IMR-90 (cell line): Measurements from ENCODE around the gene PAX8. TPM values are rescaled to one million over a fixed set of nuclear protein-coding genes. Genes with fewer than 3 reads are reported as not detected.

ENCODE experiments used
- ATAC-seq: fragments of 200-7000 bp; cut with Tn5 transposase; 2 replicates; pipeline ENCODE4 v1.9.1; 2020; ENCODE audit warnings: low read depth, mild to moderate bottlenecking, moderate library complexity
- BruUV-seq: library from RNA; stranded (reverse); fragments of 400-500 nt; replicated peaks from 2 replicates; lab custom pipeline; 2021; lab: Mats Ljungman, UMichigan
- CTCF ChIA-PET: fragments of 300-600 bp; formaldehyde crosslinking; extraction: SDS; loops from one replicate; lab custom pipeline; 2021; ENCODE audit warnings: antibody characterized with exemption; lab: Yijun Ruan, JAX
- POLR2A ChIA-PET: fragments of 300-600 bp; sonication (Branson Sonifier 250); formaldehyde crosslinking; loops from one replicate; lab custom pipeline; 2022; ENCODE audit warnings: antibody characterized with exemption; ENCODE audit not compliant: unreplicated experiment; lab: Charles Lee
- DNase-seq: peaks from one replicate; pipeline ENCODE4 v3.0.0; 2013
- H2AFZ ChIP-seq: replicated peaks from 2 replicates; pipeline ENCODE3; 2013; ENCODE audit warnings: low read length, mild to moderate bottlenecking; ENCODE audit not compliant: poor library complexity
- H2AK5ac ChIP-seq: 2 replicates; pipeline ENCODE4 v1.6.1; 2013; ENCODE audit warnings: low read depth, low read length, inconsistent platforms
- H2AK9ac ChIP-seq: replicated peaks from 2 replicates; pipeline ENCODE3; 2013; ENCODE audit warnings: mild to moderate bottlenecking, low read depth, low read length, moderate library complexity; ENCODE audit not compliant: poor library complexity
- H2BK120ac ChIP-seq: 2 replicates; pipeline ENCODE4 v1.6.1; 2013; ENCODE audit warnings: low read depth, low read length, inconsistent platforms
- H2BK15ac ChIP-seq: 3 replicates; pipeline ENCODE4 v1.6.1; 2013; ENCODE audit warnings: low read depth, low read length, inconsistent platforms
- H2BK20ac ChIP-seq: 2 replicates; pipeline ENCODE4 v1.6.1; 2013; ENCODE audit warnings: low read depth, mild to moderate bottlenecking, inconsistent platforms, low read length, moderate library complexity
- H2BK5ac ChIP-seq: 2 replicates; pipeline ENCODE4 v1.6.1; 2013; ENCODE audit warnings: mild to moderate bottlenecking, low read depth, low read length, inconsistent platforms; ENCODE audit not compliant: poor library complexity, severe bottlenecking
- H3K14ac ChIP-seq: replicated peaks from 2 replicates; pipeline ENCODE4 v1.6.1; 2013; ENCODE audit warnings: low read depth, low read length, inconsistent platforms
- H3K18ac ChIP-seq: 2 replicates; pipeline ENCODE4 v1.6.1; 2013; ENCODE audit warnings: low read depth, low read length, control low read depth
- H3K23ac ChIP-seq: 2 replicates; pipeline ENCODE4 v1.6.1; 2013; ENCODE audit warnings: low read depth, low read length, inconsistent platforms
- H3K27ac ChIP-seq: 2 replicates; pipeline ENCODE4 v1.5.1; 2013; ENCODE audit warnings: mild to moderate bottlenecking, control low read depth, low read length; ENCODE audit not compliant: insufficient read depth
- H3K27me3 ChIP-seq: 2 replicates; pipeline ENCODE4 v1.6.1; 2013; ENCODE audit warnings: low read length; ENCODE audit not compliant: control insufficient read depth, insufficient read depth
- H3K36me3 ChIP-seq: 2 replicates; pipeline ENCODE4 v1.6.1; 2013; ENCODE audit warnings: low read length, mixed read lengths; ENCODE audit not compliant: control insufficient read depth, insufficient read depth
- H3K4ac ChIP-seq: 2 replicates; pipeline ENCODE4 v1.6.1; 2013; ENCODE audit warnings: low read depth, low read length, inconsistent platforms
- H3K4me1 ChIP-seq: 2 replicates; pipeline ENCODE4 v1.6.1; 2013; ENCODE audit warnings: low read length, mixed read lengths; ENCODE audit not compliant: control insufficient read depth, insufficient read depth
- H3K4me2 ChIP-seq: 2 replicates; pipeline ENCODE4 v1.6.1; 2013; ENCODE audit warnings: low read depth, mild to moderate bottlenecking, control low read depth, low read length, moderate library complexity
- H3K4me3 ChIP-seq: 2 replicates; pipeline ENCODE4 v1.5.1; 2013; ENCODE audit warnings: low read depth, mild to moderate bottlenecking, control low read depth, low read length, moderate library complexity; ENCODE audit not compliant: insufficient read depth
- H3K56ac ChIP-seq: 2 replicates; pipeline ENCODE4 v1.6.1; 2013; ENCODE audit warnings: low read length, inconsistent platforms; ENCODE audit not compliant: insufficient read depth; ENCODE audit errors: extremely low read depth
- H3K79me1 ChIP-seq, 2 experiments: 2 replicates each; pipeline ENCODE4 v1.6.1; 2013; ENCODE audit warnings: low read length in 2 of 2, inconsistent platforms in 1 of 2, low read depth in 1 of 2
- H3K9ac ChIP-seq: 2 replicates; pipeline ENCODE4 v1.6.1; 2013; ENCODE audit warnings: low read depth, low read length, control low read depth
- H3K9me1 ChIP-seq: 2 replicates; pipeline ENCODE4 v1.6.1; 2013; ENCODE audit warnings: low read length, inconsistent platforms; ENCODE audit not compliant: insufficient read depth
- H3K9me3 ChIP-seq: 2 replicates; pipeline ENCODE4 v1.6.1; 2013; ENCODE audit warnings: low read length; ENCODE audit not compliant: control insufficient read depth, insufficient read depth
- H4K20me1 ChIP-seq: 2 replicates; pipeline ENCODE4 v1.6.1; 2013; ENCODE audit warnings: low read length, inconsistent platforms; ENCODE audit not compliant: insufficient read depth
- H4K5ac ChIP-seq: 2 replicates; pipeline ENCODE4 v1.6.1; 2013; ENCODE audit warnings: mild to moderate bottlenecking, low read depth, low read length, control low read depth
- H4K8ac ChIP-seq, 2 experiments: 2 replicates each; pipeline ENCODE4 v1.6.1; 2013; ENCODE audit warnings: low read depth in 2 of 2, low read length in 2 of 2, control low read depth in 1 of 2, inconsistent platforms in 1 of 2
- H4K91ac ChIP-seq: 2 replicates; pipeline ENCODE4 v1.6.1; 2013; ENCODE audit warnings: low read depth, low read length, inconsistent platforms; ENCODE audit not compliant: insufficient read depth
- BHLHE40 ChIP-seq: fragments of 150-350 bp; IDR thresholded peaks from 2 replicates; pipeline ENCODE4 v1.6.1; 2016; ENCODE audit warnings: mild to moderate bottlenecking, low read depth, low read length
- CEBPB ChIP-seq: IDR thresholded peaks from 2 replicates; pipeline ENCODE4 v1.6.1; 2012; ENCODE audit warnings: low read depth, low read length, improper control_type of control experiment
- MAFK ChIP-seq: IDR thresholded peaks from 2 replicates; pipeline ENCODE4 v1.6.1; 2012; ENCODE audit warnings: low read depth, low read length, improper control_type of control experiment
- NFE2L2 ChIP-seq: fragments of 150-350 bp; IDR thresholded peaks from 2 replicates; pipeline ENCODE4 v1.6.1; 2016; ENCODE audit warnings: low read depth, mild to moderate bottlenecking, low read length
- WGBS, 2 experiments: methylation state at CpG; one replicate each; pipeline versions ENCODE4 v1.1.5 to v1.1.7; 2013; ENCODE audit warnings: missing lambda C conversion rate in 2 of 2; ENCODE audit not compliant: insufficient read length in 1 of 2; ENCODE audit errors: extremely low coverage in 2 of 2; 5-methylcytosine and 5-hydroxymethylcytosine counted together
- dilution Hi-C: fragments of 300-500 bp; cut with HindIII; formaldehyde crosslinking; loops from one replicate; pipeline ENCODE4 v1.14.3; 2018; ENCODE audit warnings: low sequenced_read_pairs; ENCODE audit not compliant: unreplicated experiment
- in situ Hi-C: fragments of 300-500 bp; cut with MboI; formaldehyde crosslinking; loops from 3 replicates; pipeline ENCODE4 v1.14.3; 2019; ENCODE audit warnings: low sequenced_read_pairs, inconsistent platforms, mixed read lengths
- intact Hi-C: fragments of 100-400 bp; cut with micrococcal nuclease; formaldehyde crosslinking; loops from 2 replicates; pipeline ENCODE4 v1.10.0; 2022
- polyA plus RNA-seq, 3 experiments: library from polyadenylated mRNA; depleted of rRNA; stranded (reverse); fragments of >200 nt; gene quantifications; 2 replicates each; pipeline ENCODE4 v1.2.3, GENCODE V29; 2012; ENCODE audit warnings: low replicate concordance in 1 of 3
- total RNA-seq: library from RNA; depleted of rRNA; stranded (reverse); fragments of >200 nt; gene quantifications from 2 replicates; pipeline ENCODE4 v1.2.3, GENCODE V29; 2012
- TF ChIP-seq, protein P1 (sequence below): fragments of 150-350 bp; IDR thresholded peaks from 2 replicates; pipeline ENCODE4 v1.6.1; 2016; ENCODE audit warnings: low read depth, mild to moderate bottlenecking, low read length, moderate library complexity, borderline replicate concordance

Gene PAX8
- total and polyA plus RNA-seq, 2 of the 4 experiments (the other 2 are of a cell fraction) = 0.18 to 1.5 TPM

GRCh38 chr2:113298176-113298575, 19.5 kb upstream of the PAX8 start:
- H3K27me3 ChIP-seq = peaks cover 21% of the 10 kb centered on the region
- H2AK5ac ChIP-seq = no peak overlapping the region
- CTCF ChIA-PET = no interaction called here
- H2AK9ac ChIP-seq = no peak overlapping the region
- no peak overlapping the region for H3K23ac ChIP-seq
- dilution Hi-C loops (no loop called here), intact Hi-C loops (no loop called here), in situ Hi-C loops (no loop called here)
- no peak overlapping the region for H4K91ac ChIP-seq
- H3K79me1 ChIP-seq = no peaks in the 10 kb centered on the region
- no peaks in the 10 kb centered on the region for H3K9me1 ChIP-seq
- no peaks in the 10 kb centered on the region for H3K9me3 ChIP-seq
- DNase-seq (no peak), ATAC-seq (no peak)
- TF ChIP-seq BHLHE40 (no peak), CEBPB (peak; percentile 25; the same call in 1 of the 2 replicates), MAFK (no peak), NFE2L2 (no peak)
- TF ChIP-seq, protein P1, sequence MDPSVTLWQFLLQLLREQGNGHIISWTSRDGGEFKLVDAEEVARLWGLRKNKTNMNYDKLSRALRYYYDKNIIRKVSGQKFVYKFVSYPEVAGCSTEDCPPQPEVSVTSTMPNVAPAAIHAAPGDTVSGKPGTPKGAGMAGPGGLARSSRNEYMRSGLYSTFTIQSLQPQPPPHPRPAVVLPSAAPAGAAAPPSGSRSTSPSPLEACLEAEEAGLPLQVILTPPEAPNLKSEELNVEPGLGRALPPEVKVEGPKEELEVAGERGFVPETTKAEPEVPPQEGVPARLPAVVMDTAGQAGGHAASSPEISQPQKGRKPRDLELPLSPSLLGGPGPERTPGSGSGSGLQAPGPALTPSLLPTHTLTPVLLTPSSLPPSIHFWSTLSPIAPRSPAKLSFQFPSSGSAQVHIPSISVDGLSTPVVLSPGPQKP = no peak
- H3K18ac ChIP-seq = no peak overlapping the region
- no CpG with 5 or more reads among the region's 2 CpGs for WGBS, 2 experiments
- no peak overlapping the region for H3K27ac ChIP-seq
- H2BK20ac ChIP-seq = no peak overlapping the region
- no peak overlapping the region for H2BK120ac ChIP-seq
- H2BK15ac ChIP-seq = no peak overlapping the region
- no peaks in the 10 kb centered on the region for H3K4me1 ChIP-seq
- H4K20me1 ChIP-seq = no peaks in the 10 kb centered on the region
- no TSS peak for BruUV-seq
- H4K8ac ChIP-seq = no peak overlapping the region
- H3K4me2 ChIP-seq = no peak overlapping the region
- H3K36me3 ChIP-seq = no peaks in the 10 kb centered on the region
- POLR2A ChIA-PET = no interaction called here
- no peak overlapping the region for H3K4ac ChIP-seq
- H3K14ac ChIP-seq = no peak overlapping the region
- no peak overlapping the region for H4K5ac ChIP-seq
- no peak overlapping the region for H2AFZ ChIP-seq
- no peak overlapping the region for H3K56ac ChIP-seq
- H3K9ac ChIP-seq = no peak overlapping the region
- no peak overlapping the region for H3K4me3 ChIP-seq
- no peak overlapping the region for H2BK5ac ChIP-seq
